DOHH2 (cell line): ENCODE data around the gene EMP1.
A peak's percentile ranks its signal among the peaks of the same experiment; 100 is the strongest.

Experiments used
- H3F3A ChIP-seq: fragments of 200-600 bp; sonication (generic), shearing (Covaris generic); 2 replicates; pipeline ENCODE4 v1.6.0; 2016; ENCODE audit warnings: antibody characterized with exemption, mild to moderate bottlenecking; ENCODE audit not compliant: control insufficient read depth, insufficient read depth
- H3K27ac ChIP-seq: fragments of 200-600 bp; sonication (generic); 2 replicates; pipeline ENCODE4 v1.5.1; 2014; ENCODE audit warnings: low read depth, mild to moderate bottlenecking, low read length, moderate library complexity
- H3K27me3 ChIP-seq: fragments of 200-600 bp; sonication (generic); 2 replicates; pipeline ENCODE4 v1.6.1; 2014; ENCODE audit warnings: mild to moderate bottlenecking, low read length, mixed read lengths; ENCODE audit not compliant: control insufficient read depth
- H3K36me3 ChIP-seq: fragments of 200-600 bp; sonication (generic); 2 replicates; pipeline ENCODE4 v1.6.1; 2014; ENCODE audit warnings: mild to moderate bottlenecking, low read length, moderate library complexity, mixed read lengths; ENCODE audit not compliant: control insufficient read depth
- H3K4me1 ChIP-seq: fragments of 200-600 bp; sonication (generic); 2 replicates; pipeline ENCODE4 v1.6.1; 2014; ENCODE audit warnings: mild to moderate bottlenecking, low read length, mixed read lengths; ENCODE audit not compliant: control insufficient read depth
- H3K4me2 ChIP-seq: fragments of 200-600 bp; sonication (generic); 2 replicates; pipeline ENCODE4 v1.6.0; 2014; ENCODE audit warnings: mild to moderate bottlenecking, low read length, moderate library complexity
- H3K4me3 ChIP-seq: fragments of 200-600 bp; sonication (generic); 2 replicates; pipeline ENCODE4 v1.5.1; 2014; ENCODE audit warnings: mild to moderate bottlenecking, low read length, mixed read lengths
- H3K79me2 ChIP-seq: fragments of 200-600 bp; sonication (generic); 2 replicates; pipeline ENCODE4 v1.6.1; 2014; ENCODE audit warnings: mild to moderate bottlenecking, low read length, mixed read lengths; ENCODE audit not compliant: control insufficient read depth
- H3K9me2 ChIP-seq: fragments of 200-600 bp; sonication (generic); replicated peaks from 2 replicates; pipeline ENCODE4 v1.6.1; 2014; ENCODE audit warnings: mild to moderate bottlenecking, low read length, mixed read lengths; ENCODE audit not compliant: control insufficient read depth
- H3K9me3 ChIP-seq: fragments of 200-600 bp; sonication (generic); 2 replicates; pipeline ENCODE4 v1.6.1; 2014; ENCODE audit warnings: antibody characterized with exemption, low read length, mixed read lengths; ENCODE audit not compliant: control insufficient read depth, insufficient read depth
- H4K20me1 ChIP-seq: fragments of 200-600 bp; sonication (generic); 2 replicates; pipeline ENCODE4 v1.6.0; 2014; ENCODE audit warnings: low read depth, mild to moderate bottlenecking, antibody characterized with exemption, low read length, moderate library complexity; ENCODE audit not compliant: control insufficient read depth, insufficient read depth
- CTCF ChIP-seq: fragments of 200-600 bp; sonication (generic); IDR thresholded peaks from one replicate; pipeline ENCODE4 v1.5.1; 2014; ENCODE audit warnings: antibody characterized with exemption, mild to moderate bottlenecking, low read depth, low read length; ENCODE audit not compliant: poor library complexity, severe bottlenecking
- EZH2phosphoT487 ChIP-seq: fragments of 200-600 bp; sonication (generic); IDR thresholded peaks from 2 replicates; pipeline ENCODE4 v1.6.1; 2017; ENCODE audit warnings: borderline replicate concordance, mild to moderate bottlenecking, antibody characterized with exemption, low read length, moderate library complexity, mixed read lengths

EMP1 gene

GRCh38 chr12:13210236-13211190 is 14.0 kb downstream of the EMP1 start:
- no peaks in the 10 kb centered on the region for H3F3A ChIP-seq
- H3K27ac ChIP-seq: no peak overlapping the region
- no peaks in the 10 kb centered on the region for H4K20me1 ChIP-seq
- no peak overlapping the region for H3K4me2 ChIP-seq
- no peaks in the 10 kb centered on the region for H3K9me2 ChIP-seq
- TF ChIP-seq CTCF: no peak
- no peak for TF ChIP-seq EZH2phosphoT487
- H3K36me3 ChIP-seq: no peaks in the 10 kb centered on the region
- H3K4me3 ChIP-seq: no peak overlapping the region
- H3K27me3 ChIP-seq: peaks cover 37% of the 10 kb centered on the region
- peaks cover 6% of the 10 kb centered on the region; the same call in 1 of the 2 replicates for H3K4me1 ChIP-seq
- no peaks in the 10 kb centered on the region for H3K9me3 ChIP-seq
- H3K79me2 ChIP-seq: no peaks in the 10 kb centered on the region

- H3F3A ChIP-seq: no peaks in the 10 kb centered on the region
- H3K79me2 ChIP-seq: no peaks in the 10 kb centered on the region
- no peaks in the 10 kb centered on the region for H3K36me3 ChIP-seq
- no peaks in the 10 kb centered on the region for H3K9me2 ChIP-seq
- no peaks in the 10 kb centered on the region for H3K9me3 ChIP-seq
- H3K27ac ChIP-seq: no peak overlapping the region
- H3K27me3 ChIP-seq: peaks cover 37% of the 10 kb centered on the region
- H3K4me1 ChIP-seq: peaks cover 6% of the 10 kb centered on the region; the same call in 1 of the 2 replicates
- H4K20me1 ChIP-seq: no peaks in the 10 kb centered on the region
- no peak overlapping the region for H3K4me3 ChIP-seq
- H3K4me2 ChIP-seq: no peak overlapping the region
- no peak for TF ChIP-seq EZH2phosphoT487
- no peak for TF ChIP-seq CTCF
These were observed 14.8 kb downstream of the EMP1 start for GRCh38 chr12:13211191-13211858.

GRCh38 chr12:13211859-13212664 is 15.5 kb downstream of the EMP1 start:
- H3K27me3 ChIP-seq: peaks cover 35% of the 10 kb centered on the region
- H3K4me3 ChIP-seq: no peak overlapping the region
- H3F3A ChIP-seq: no peaks in the 10 kb centered on the region
- no peaks in the 10 kb centered on the region for H3K9me3 ChIP-seq
- no peak overlapping the region for H3K27ac ChIP-seq
- no peak overlapping the region for H3K4me2 ChIP-seq
- H3K79me2 ChIP-seq: no peaks in the 10 kb centered on the region
- H4K20me1 ChIP-seq: no peaks in the 10 kb centered on the region
- peaks cover 6% of the 10 kb centered on the region; the same call in 1 of the 2 replicates for H3K4me1 ChIP-seq
- TF ChIP-seq EZH2phosphoT487: no peak
- peak; percentile 82 for TF ChIP-seq CTCF
- no peaks in the 10 kb centered on the region for H3K36me3 ChIP-seq
- H3K9me2 ChIP-seq: no peaks in the 10 kb centered on the region
